ENCODE measurements around the gene PCDHB5.
A peak's percentile ranks its signal among the peaks of the same experiment; 100 is the strongest.
"Not testable (repeated sequence)": the region's sequence is repeated elsewhere in the genome, so short reads cannot be mapped to it uniquely, and the experiment has no call there.

PCDHB5 gene

DNA sequence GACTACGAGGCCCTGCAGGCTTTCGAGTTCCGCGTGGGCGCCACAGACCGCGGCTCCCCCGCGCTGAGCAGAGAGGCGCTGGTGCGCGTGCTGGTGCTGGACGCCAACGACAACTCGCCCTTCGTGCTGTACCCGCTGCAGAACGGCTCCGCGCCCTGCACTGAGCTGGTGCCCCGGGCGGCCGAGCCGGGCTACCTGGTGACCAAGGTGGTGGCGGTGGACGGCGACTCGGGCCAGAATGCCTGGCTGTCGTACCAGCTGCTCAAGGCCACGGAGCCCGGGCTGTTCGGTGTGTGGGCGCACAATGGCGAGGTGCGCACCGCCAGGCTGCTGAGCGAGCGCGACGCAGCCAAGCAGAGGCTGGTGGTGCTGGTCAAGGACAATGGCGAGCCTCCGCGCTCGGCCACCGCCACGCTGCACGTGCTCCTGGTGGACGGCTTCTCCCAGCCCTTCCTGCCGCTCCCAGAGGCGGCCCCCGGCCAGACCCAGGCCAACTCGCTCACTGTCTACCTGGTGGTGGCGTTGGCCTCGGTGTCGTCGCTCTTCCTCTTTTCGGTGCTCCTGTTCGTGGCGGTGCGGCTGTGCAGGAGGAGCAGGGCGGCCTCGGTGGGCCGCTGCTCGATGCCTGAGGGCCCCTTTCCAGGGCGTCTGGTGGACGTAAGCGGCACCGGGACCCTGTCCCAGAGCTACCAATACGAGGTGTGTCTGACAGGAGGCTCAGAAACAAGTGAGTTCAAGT, 49.3 kb downstream of the PCDHB5 start:
- H3K27ac ChIP-seq (ENCODE audit: extremely low read depth, low read depth, low read length); H3K4me3 ChIP-seq (ENCODE audit: low read depth, low read length); POLR2A ChIA-PET; H3K9me3 ChIP-seq (ENCODE audit: control insufficient read depth, insufficient read depth, low read depth, low read length); H3K4me1 ChIP-seq (ENCODE audit: control insufficient read depth, insufficient read depth, low read length); H3K36me3 ChIP-seq (ENCODE audit: control insufficient read depth in 2 of 2, insufficient read depth in 1 of 2, low read length in 2 of 2): not testable (repeated sequence)
- CTCF ChIA-PET, result interaction anchor here (1.8 kb wide), 1 partner anchor 34 kb away, joined by 6 read pairs; the partner anchor contains the start of gene PCDHB6

DNA sequence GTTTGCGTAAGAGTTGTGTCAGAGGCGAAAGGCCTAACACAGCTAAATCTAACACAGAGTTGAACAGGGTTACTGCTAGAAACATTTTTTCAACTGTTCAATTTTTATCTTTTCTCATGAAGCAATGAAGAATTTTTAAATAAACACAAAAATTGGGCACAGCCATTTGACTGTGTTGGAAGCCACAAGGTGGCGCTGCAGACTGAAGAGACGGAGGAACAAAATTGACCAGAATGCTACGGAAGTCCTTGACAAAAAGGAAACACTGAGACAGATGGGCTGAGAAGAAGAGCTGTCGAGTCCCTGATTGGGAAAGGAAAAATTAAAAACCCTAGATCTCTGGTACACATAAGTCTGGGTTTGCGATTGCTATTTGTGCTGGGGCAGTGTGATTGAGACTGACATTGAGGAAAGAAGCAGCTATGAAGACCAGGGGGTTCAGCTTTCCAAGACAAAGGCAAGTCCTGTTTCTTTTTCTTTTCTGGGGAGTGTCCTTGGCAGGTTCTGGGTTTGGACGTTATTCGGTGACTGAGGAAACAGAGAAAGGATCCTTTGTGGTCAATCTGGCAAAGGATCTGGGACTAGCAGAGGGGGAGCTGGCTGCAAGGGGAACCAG, 52.0 kb downstream of the PCDHB5 start, which contains the start of gene PCDHB9:
Gene PCDHB9, plus strand, starts transcription at position 265 of the 616 bp plus-strand sequence. Its CDS starts 158 bp downstream, at position 423.
- no peaks in the 10 kb centered on the region for H3K9me3 ChIP-seq (ENCODE audit: control insufficient read depth, insufficient read depth, low read depth, low read length)
- POLR2A ChIA-PET, result no interaction called here
- H3K27ac ChIP-seq (ENCODE audit: extremely low read depth, low read depth, low read length), result no peak within 1 kb of the TSS
- no peaks in the 10 kb centered on the region for H3K36me3 ChIP-seq (ENCODE audit: control insufficient read depth in 2 of 2, insufficient read depth in 1 of 2, low read length in 2 of 2)
- no peak within 1 kb of the TSS for H3K4me3 ChIP-seq (ENCODE audit: low read depth, low read length)
- H3K4me1 ChIP-seq (ENCODE audit: control insufficient read depth, insufficient read depth, low read length), result no peaks in the 10 kb centered on the region
- TF ChIP-seq ZNF133 (tag by site-specific recombination; IDR thresholded peaks at IDR 0.05) (no peak), ZBTB17 (tag by site-specific recombination; IDR thresholded peaks at IDR 0.05) (no peak), TRIM28 (IDR thresholded peaks at IDR 0.05; ENCODE audit: borderline replicate concordance, low read length) (no peak), ZIC2 (tag by site-specific recombination; IDR thresholded peaks at IDR 0.05) (no peak), ZNF654 (tag by site-specific recombination; IDR thresholded peaks at IDR 0.05; ENCODE audit: low read depth) (peak; percentile 34; the same call in 1 of the 2 replicates)
- TF ChIP-seq, protein P1, sequence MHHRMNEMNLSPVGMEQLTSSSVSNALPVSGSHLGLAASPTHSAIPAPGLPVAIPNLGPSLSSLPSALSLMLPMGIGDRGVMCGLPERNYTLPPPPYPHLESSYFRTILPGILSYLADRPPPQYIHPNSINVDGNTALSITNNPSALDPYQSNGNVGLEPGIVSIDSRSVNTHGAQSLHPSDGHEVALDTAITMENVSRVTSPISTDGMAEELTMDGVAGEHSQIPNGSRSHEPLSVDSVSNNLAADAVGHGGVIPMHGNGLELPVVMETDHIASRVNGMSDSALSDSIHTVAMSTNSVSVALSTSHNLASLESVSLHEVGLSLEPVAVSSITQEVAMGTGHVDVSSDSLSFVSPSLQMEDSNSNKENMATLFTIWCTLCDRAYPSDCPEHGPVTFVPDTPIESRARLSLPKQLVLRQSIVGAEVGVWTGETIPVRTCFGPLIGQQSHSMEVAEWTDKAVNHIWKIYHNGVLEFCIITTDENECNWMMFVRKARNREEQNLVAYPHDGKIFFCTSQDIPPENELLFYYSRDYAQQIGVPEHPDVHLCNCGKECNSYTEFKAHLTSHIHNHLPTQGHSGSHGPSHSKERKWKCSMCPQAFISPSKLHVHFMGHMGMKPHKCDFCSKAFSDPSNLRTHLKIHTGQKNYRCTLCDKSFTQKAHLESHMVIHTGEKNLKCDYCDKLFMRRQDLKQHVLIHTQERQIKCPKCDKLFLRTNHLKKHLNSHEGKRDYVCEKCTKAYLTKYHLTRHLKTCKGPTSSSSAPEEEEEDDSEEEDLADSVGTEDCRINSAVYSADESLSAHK (tag by site-specific recombination; IDR thresholded peaks at IDR 0.05), result no peak
- TF ChIP-seq, protein P2, sequence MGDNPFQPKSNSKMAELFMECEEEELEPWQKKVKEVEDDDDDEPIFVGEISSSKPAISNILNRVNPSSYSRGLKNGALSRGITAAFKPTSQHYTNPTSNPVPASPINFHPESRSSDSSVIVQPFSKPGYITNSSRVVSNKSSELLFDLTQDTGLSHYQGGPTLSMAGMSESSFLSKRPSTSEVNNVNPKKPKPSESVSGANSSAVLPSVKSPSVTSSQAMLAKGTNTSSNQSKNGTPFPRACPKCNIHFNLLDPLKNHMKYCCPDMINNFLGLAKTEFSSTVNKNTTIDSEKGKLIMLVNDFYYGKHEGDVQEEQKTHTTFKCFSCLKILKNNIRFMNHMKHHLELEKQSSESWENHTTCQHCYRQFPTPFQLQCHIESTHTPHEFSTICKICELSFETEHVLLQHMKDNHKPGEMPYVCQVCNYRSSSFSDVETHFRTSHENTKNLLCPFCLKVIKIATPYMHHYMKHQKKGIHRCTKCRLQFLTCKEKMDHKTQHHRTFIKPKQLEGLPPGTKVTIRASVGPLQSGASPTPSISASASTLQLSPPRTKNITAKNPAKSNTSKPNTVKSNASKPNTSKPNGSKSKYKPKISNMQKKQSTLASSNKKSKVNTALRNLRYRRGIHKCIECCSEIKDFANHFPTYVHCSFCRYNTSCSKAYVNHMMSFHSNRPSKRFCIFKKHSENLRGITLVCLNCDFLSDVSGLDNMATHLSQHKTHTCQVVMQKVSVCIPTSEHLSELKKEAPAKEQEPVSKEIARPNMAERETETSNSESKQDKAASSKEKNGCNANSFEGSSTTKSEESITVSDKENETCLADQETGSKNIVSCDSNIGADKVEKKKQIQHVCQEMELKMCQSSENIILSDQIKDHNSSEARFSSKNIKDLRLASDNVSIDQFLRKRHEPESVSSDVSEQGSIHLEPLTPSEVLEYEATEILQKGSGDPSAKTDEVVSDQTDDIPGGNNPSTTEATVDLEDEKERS (tag by site-specific recombination; IDR thresholded peaks at IDR 0.05), result no peak
- CTCF ChIA-PET, result interaction anchor here (0.5 to 2.4 kb wide), 21 partner anchors 9 to 377 kb away, joined by 3 to 12 read pairs (median 4); partner anchors contain the start of genes PCDHB11, PCDHB15, PCDHB2 and PCDHB8

Data from HEK293 (cell line).